Body of pancreas (tissue), 4 donors: Measurements from ENCODE around the gene BCHE. TPM values are rescaled to one million over a fixed set of nuclear protein-coding genes. Genes with fewer than 3 reads are reported as not detected.

Experiments used
- ATAC-seq: fragments of 150-250 bp; one replicate; pipeline ENCODE4 v1.9.1; 2016
- DNase-seq, 4 donors: peaks; one replicate each; pipeline ENCODE4 v3.0.0-alpha.2; 2019
- H3K27ac ChIP-seq, 4 donors: fragments of 200-600 bp; sonication (generic); 1 replicate in 3 of 4; 2 replicates in 1 of 4; pipeline versions ENCODE4 v1.5.1 to v1.6.1; 2016 to 2019; ENCODE audit warnings: mild to moderate bottlenecking in 1 of 4, mixed read lengths in 1 of 4, moderate library complexity in 1 of 4
- H3K27me3 ChIP-seq, 2 donors: fragments of 200-600 bp; sonication (generic); one replicate each; pipeline ENCODE4 v1.6.0; 2016; ENCODE audit warnings: mild to moderate bottlenecking in 1 of 2
- H3K36me3 ChIP-seq, 2 donors: fragments of 200-600 bp; sonication (generic); replicated peaks in 1 of 2; 2 replicates each; pipeline ENCODE4 v1.5.1; 2016; ENCODE audit warnings: low read depth in 2 of 2; ENCODE audit not compliant: insufficient read depth in 1 of 2
- H3K4me1 ChIP-seq: fragments of 200-600 bp; sonication (generic); one replicate; pipeline ENCODE4 v1.6.0; 2016
- H3K4me3 ChIP-seq, 2 donors: fragments of 200-600 bp; sonication (generic); 1 replicate in 1 of 2; 2 replicates in 1 of 2; pipeline ENCODE4 v1.5.1; 2016 to 2019
- H3K9me3 ChIP-seq, 3 donors: fragments of 200-600 bp; sonication (generic); 1 replicate in 2 of 3; 2 replicates in 1 of 3; pipeline ENCODE4 v1.5.1; 2016
- CTCF ChIP-seq, 7 experiments: fragments of 450-650 bp in 4 of 7; fragments of 200-600 bp in 3 of 7; sonication (generic) in 3 of 7; IDR thresholded peaks; one replicate each; pipeline ENCODE4 v1.5.1; 2016 to 2019; ENCODE audit warnings: antibody characterized with exemption in 7 of 7
- POLR2A ChIP-seq, 3 donors: fragments of 450-650 bp; IDR thresholded peaks; one replicate each; pipeline ENCODE4 v1.6.1; 2016; ENCODE audit warnings: antibody characterized with exemption in 3 of 3, mild to moderate bottlenecking in 2 of 3
- WGBS, 2 donors: methylation state at CpG; one replicate each; pipeline ENCODE4 v1.1.5; 2017; 5-methylcytosine and 5-hydroxymethylcytosine counted together
- intact Hi-C: fragments of 100-400 bp; cut with DNase I; formaldehyde crosslinking; loops from one replicate; pipeline ENCODE4 v1.15.1; 2023
- total RNA-seq, 2 donors: library from RNA; depleted of rRNA; stranded (reverse); fragments of >200 nt; gene quantifications; one replicate each; pipeline ENCODE4 v1.1.0, GENCODE V29; 2016

The BCHE gene
- total RNA-seq, 2 donors from 2014 or later, result 0.52 to 4.0 TPM

- Histone ChIP-seq H3K4me3 (no peak overlapping the region), H3K9me3 (no peaks in the 10 kb centered on the region), H3K36me3 (no peaks in the 10 kb centered on the region), H3K27me3 (no peaks in the 10 kb centered on the region), H3K27ac (no peak overlapping the region), H3K4me1 (no peaks in the 10 kb centered on the region)
- no peak for DNase-seq
- no peak for TF ChIP-seq CTCF (IDR thresholded peaks at IDR 0.05)
- no peak for TF ChIP-seq POLR2A (IDR thresholded peaks at IDR 0.05)
- intact Hi-C loops, result no loop called here
- ATAC-seq, result no peak
- 57 to 61% methylated on average over 3 of the region's 3 CpGs for WGBS, 2 donors
Observed at GRCh38 chr3:165775824-165776223, 61.4 kb downstream of the BCHE start.

DNA sequence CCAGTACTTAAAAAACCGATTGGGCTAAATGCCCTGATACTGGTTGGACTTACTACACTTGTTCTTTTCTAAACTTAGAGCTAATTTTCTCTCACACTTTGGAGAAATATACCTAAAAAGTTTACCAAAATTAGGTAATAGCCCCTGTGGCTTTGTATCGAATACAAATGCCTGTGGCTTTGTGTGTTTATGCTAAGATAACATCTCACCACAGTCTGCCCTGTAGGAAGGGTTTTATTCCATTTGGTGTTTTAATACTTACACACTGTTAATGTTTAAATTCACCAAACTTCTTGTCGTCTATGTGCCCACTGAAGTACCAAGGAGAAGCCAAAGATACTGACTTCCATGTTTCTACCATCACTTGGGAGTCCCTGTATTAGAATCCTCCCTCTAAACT is 66.4 kb downstream of the BCHE start:
- TF ChIP-seq POLR2A (IDR thresholded peaks at IDR 0.05) (no peak), CTCF (IDR thresholded peaks at IDR 0.05) (no peak)
- Histone ChIP-seq H3K4me3 (no peak overlapping the region), H3K27ac (no peak overlapping the region), H3K36me3 (no peaks in the 10 kb centered on the region), H3K9me3 (no peaks in the 10 kb centered on the region), H3K4me1 (no peaks in the 10 kb centered on the region), H3K27me3 (no peaks in the 10 kb centered on the region)
- 65 to 74% methylated on average over 3 of the region's 3 CpGs for WGBS, 2 donors
- DNase-seq (no peak), ATAC-seq (no peak)
- intact Hi-C loops, result no loop called here

DNA sequence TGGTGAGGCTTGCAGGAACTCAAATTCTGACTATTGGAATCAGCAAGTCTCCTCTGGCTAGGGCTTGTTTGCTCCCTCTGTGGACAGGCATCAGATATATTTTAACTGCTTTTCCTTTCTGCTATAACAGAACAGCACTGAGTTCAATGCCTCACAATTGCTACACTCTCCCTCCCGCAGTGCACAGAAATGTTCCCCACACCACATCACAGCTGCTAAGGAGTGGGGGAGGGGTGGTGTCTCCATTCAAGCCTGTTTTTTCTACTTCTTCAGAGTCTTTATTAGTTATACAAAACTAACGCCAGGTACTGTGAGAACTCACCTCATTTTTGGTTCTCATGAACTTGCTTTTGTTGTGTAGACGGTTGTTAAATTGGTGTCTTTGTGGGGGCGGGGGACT is 68.5 kb downstream of the BCHE start:
- ATAC-seq (no peak), DNase-seq (no peak)
- 84 to 85% methylated on average over 4 of the region's 4 CpGs for WGBS, 2 donors
- no peaks in the 10 kb centered on the region for H3K36me3 ChIP-seq
- no peaks in the 10 kb centered on the region for H3K9me3 ChIP-seq
- no peak overlapping the region for H3K27ac ChIP-seq
- no peaks in the 10 kb centered on the region for H3K27me3 ChIP-seq
- TF ChIP-seq POLR2A (IDR thresholded peaks at IDR 0.05), result no peak
- no peak overlapping the region for H3K4me3 ChIP-seq
- H3K4me1 ChIP-seq, result no peaks in the 10 kb centered on the region
- intact Hi-C loops, result no loop called here

- no peak for ATAC-seq
- WGBS, 2 donors, result 85 to 88% methylated on average over 3 of the region's 3 CpGs
- intact Hi-C loops, result no loop called here
- Histone ChIP-seq H3K4me3 (no peak overlapping the region), H3K36me3 (no peaks in the 10 kb centered on the region), H3K27me3 (no peaks in the 10 kb centered on the region), H3K27ac (no peak overlapping the region), H3K4me1 (no peaks in the 10 kb centered on the region), H3K9me3 (no peaks in the 10 kb centered on the region)
- DNase-seq, result no peak
- TF ChIP-seq CTCF (IDR thresholded peaks at IDR 0.05) (no peak), POLR2A (IDR thresholded peaks at IDR 0.05) (no peak)
Observed at GRCh38 chr3:165759041-165759440, 78.2 kb downstream of the BCHE start.

DNA sequence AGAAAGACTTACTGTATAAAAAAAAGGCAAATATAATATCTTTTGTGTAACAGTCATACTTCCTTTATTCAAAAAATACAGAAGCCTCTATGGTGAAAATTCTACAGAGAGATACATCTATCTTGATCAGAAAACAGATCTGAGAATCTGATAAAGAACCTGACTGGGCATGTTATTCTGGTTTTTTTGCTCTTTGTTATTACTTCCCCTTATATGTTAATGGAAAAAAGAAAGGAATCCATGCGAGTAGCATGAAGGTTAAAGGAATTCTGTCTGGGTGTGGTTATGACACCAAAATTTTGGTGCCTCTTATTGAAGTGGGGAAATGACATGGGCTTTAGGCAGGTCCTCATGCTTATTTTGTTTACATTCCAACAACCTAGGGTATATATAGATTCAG is 81.7 kb downstream of the BCHE start:
- H3K27ac ChIP-seq, result no peak overlapping the region
- no peak for TF ChIP-seq POLR2A (IDR thresholded peaks at IDR 0.05)
- no peak for TF ChIP-seq CTCF (IDR thresholded peaks at IDR 0.05)
- ATAC-seq, result no peak
- H3K9me3 ChIP-seq, result no peaks in the 10 kb centered on the region
- no peaks in the 10 kb centered on the region for H3K27me3 ChIP-seq
- no peaks in the 10 kb centered on the region for H3K36me3 ChIP-seq
- no peak overlapping the region for H3K4me3 ChIP-seq
- 71 to 79% methylated on average over 1 of the region's 1 CpG for WGBS, 2 donors
- no peak for DNase-seq
- intact Hi-C loops, result no loop called here
- H3K4me1 ChIP-seq, result no peaks in the 10 kb centered on the region
